Thoracic aorta (tissue), 2 donors: ENCODE measurements around the gene DGCR2. TPM values are rescaled to one million over a fixed set of nuclear protein-coding genes. Genes with fewer than 3 reads are reported as not detected.
"Not testable (repeated sequence)": the region's sequence is repeated elsewhere in the genome, so short reads cannot be mapped to it uniquely, and the experiment has no call there.

Experiments
- ATAC-seq: fragments of 150-250 bp; one replicate; pipeline ENCODE4 v1.8.0; 2017; ENCODE audit warnings: low read depth; ENCODE audit not compliant: insufficient number of reproducible peaks, low FRiP score
- DNase-seq: peaks from one replicate; pipeline ENCODE4 v3.0.0-alpha.2; 2020; ENCODE audit warnings: low spot score
- H3K27ac ChIP-seq, 2 donors: fragments of 200-600 bp; sonication (generic); 1 replicate in 1 of 2; 2 replicates in 1 of 2; pipeline ENCODE4 v1.5.1; 2016; ENCODE audit warnings: mild to moderate bottlenecking in 2 of 2, moderate library complexity in 2 of 2
- H3K27me3 ChIP-seq: fragments of 200-600 bp; sonication (generic); replicated peaks from 2 replicates; pipeline ENCODE4 v1.6.0; 2016; ENCODE audit warnings: mild to moderate bottlenecking; ENCODE audit not compliant: insufficient read depth
- H3K36me3 ChIP-seq: fragments of 200-600 bp; sonication (generic); one replicate; pipeline ENCODE4 v1.5.1; 2016
- H3K4me1 ChIP-seq, 2 donors: fragments of 200-600 bp; sonication (generic); 1 replicate in 1 of 2; 2 replicates in 1 of 2; pipeline versions ENCODE4 v1.5.1 to v1.6.0; 2016; ENCODE audit warnings: low read depth in 2 of 2, mild to moderate bottlenecking in 1 of 2; ENCODE audit not compliant: control insufficient read depth in 1 of 2
- H3K4me3 ChIP-seq: fragments of 200-600 bp; sonication (generic); 2 replicates; pipeline ENCODE4 v1.5.1; 2016; ENCODE audit warnings: mild to moderate bottlenecking
- H3K9me3 ChIP-seq: fragments of 200-600 bp; sonication (generic); 2 replicates; pipeline ENCODE4 v1.5.1; 2016
- CTCF ChIP-seq: fragments of 200-600 bp; sonication (generic); IDR thresholded peaks from one replicate; pipeline ENCODE4 v1.5.1; 2019; ENCODE audit warnings: antibody characterized with exemption
- total RNA-seq, 2 donors: library from RNA; depleted of rRNA; stranded (reverse); fragments of >200 nt; gene quantifications; one replicate each; pipeline versions ENCODE4 v1.1.0 to v1.2.3, GENCODE V29; 2016

The DGCR2 gene
- total RNA-seq, 2 donors from 2014 or later = 42.1 to 105 TPM

- H3K4me3 ChIP-seq = no peak overlapping the region
- no peak for ATAC-seq
- DNase-seq = no peak
- peaks cover 3% of the 10 kb centered on the region for H3K36me3 ChIP-seq
- H3K27me3 ChIP-seq = no peaks in the 10 kb centered on the region
- H3K4me1 ChIP-seq = no peaks in the 10 kb centered on the region
- H3K27ac ChIP-seq = no peak overlapping the region
- TF ChIP-seq CTCF = no peak
- H3K9me3 ChIP-seq = no peaks in the 10 kb centered on the region
These were observed 46.8 kb downstream of the DGCR2 start for GRCh38 chr22:19075404-19075803.

GRCh38 chr22:19072853-19073252, 49.4 kb downstream of the DGCR2 start:
- not testable (repeated sequence) for DNase-seq, H3K27me3 ChIP-seq, H3K27ac ChIP-seq, H3K4me1 ChIP-seq, ATAC-seq, H3K9me3 ChIP-seq, H3K4me3 ChIP-seq
- peaks cover 11% of the 10 kb centered on the region for H3K36me3 ChIP-seq

GRCh38 chr22:19070397-19071169, 51.6 kb downstream of the DGCR2 start:
- Histone ChIP-seq H3K4me3 (no peak overlapping the region), H3K4me1 (no peaks in the 10 kb centered on the region), H3K27me3 (no peaks in the 10 kb centered on the region), H3K27ac (no peak overlapping the region), H3K36me3 (peaks cover 21% of the 10 kb centered on the region), H3K9me3 (no peaks in the 10 kb centered on the region)
- DNase-seq (no peak), ATAC-seq (no peak)
- no peak for TF ChIP-seq CTCF

- Histone ChIP-seq H3K4me3 (no peak overlapping the region), H3K36me3 (peaks cover 25% of the 10 kb centered on the region), H3K4me1 (no peaks in the 10 kb centered on the region), H3K27me3 (no peaks in the 10 kb centered on the region), H3K27ac (no peak overlapping the region), H3K9me3 (no peaks in the 10 kb centered on the region)
- no peak for TF ChIP-seq CTCF
- DNase-seq = no peak
- ATAC-seq = no peak
These were observed 52.8 kb downstream of the DGCR2 start for GRCh38 chr22:19069451-19069850.

GRCh38 chr22:19068784-19069271, 53.4 kb downstream of the DGCR2 start:
- TF ChIP-seq CTCF = no peak
- ATAC-seq (no peak), DNase-seq (no peak)
- Histone ChIP-seq H3K27me3 (no peaks in the 10 kb centered on the region), H3K9me3 (no peaks in the 10 kb centered on the region), H3K27ac (no peak overlapping the region), H3K36me3 (peaks cover 25% of the 10 kb centered on the region), H3K4me3 (no peak overlapping the region), H3K4me1 (no peaks in the 10 kb centered on the region)
